Activated CD4-positive, alpha-beta T cell treated with anti-CD3 and anti-CD28 coated beads for 48 hours (primary cell): ENCODE measurements around the gene CAMK1.
A peak's percentile ranks its signal among the peaks of the same experiment; 100 is the strongest.

Experiments
- DNase-seq: peaks from one replicate; pipeline ENCODE4 v3.0.0-alpha.2; 2020

The CAMK1 gene

DNA sequence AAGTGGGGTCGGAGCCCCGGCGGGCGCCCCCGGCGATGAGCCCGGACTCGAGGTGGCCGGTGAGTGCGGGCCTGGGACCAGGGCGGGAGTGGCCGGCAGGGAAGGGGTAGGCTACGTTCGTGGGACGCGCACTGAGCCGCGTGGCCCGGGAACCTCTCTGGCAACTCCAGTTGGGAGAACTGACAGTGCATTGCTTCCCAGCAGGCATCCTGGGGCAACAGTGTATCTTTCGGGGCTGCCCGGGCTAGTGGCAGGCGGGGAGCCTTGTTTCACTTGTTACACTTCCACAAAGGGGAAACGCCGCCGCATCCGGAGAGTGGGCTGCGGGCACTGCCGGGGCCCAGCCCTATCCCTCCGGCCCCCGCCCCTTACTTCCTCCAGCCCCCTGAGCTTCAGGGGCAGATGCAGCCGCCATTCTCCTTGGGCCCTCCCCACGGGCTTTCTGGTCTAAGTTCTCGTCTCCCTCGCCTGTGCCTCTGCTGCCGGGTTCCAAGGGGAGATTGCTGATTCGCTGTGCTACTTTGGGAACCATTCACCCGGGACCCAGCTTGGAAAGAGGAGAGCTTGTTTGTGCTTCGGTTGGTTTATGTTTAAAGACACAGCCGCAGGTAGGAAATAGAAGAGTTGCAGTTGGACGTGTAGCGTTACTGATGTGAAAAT is 37.5 kb downstream of the CAMK1 start:
- peak; percentile 61 for DNase-seq

DNA sequence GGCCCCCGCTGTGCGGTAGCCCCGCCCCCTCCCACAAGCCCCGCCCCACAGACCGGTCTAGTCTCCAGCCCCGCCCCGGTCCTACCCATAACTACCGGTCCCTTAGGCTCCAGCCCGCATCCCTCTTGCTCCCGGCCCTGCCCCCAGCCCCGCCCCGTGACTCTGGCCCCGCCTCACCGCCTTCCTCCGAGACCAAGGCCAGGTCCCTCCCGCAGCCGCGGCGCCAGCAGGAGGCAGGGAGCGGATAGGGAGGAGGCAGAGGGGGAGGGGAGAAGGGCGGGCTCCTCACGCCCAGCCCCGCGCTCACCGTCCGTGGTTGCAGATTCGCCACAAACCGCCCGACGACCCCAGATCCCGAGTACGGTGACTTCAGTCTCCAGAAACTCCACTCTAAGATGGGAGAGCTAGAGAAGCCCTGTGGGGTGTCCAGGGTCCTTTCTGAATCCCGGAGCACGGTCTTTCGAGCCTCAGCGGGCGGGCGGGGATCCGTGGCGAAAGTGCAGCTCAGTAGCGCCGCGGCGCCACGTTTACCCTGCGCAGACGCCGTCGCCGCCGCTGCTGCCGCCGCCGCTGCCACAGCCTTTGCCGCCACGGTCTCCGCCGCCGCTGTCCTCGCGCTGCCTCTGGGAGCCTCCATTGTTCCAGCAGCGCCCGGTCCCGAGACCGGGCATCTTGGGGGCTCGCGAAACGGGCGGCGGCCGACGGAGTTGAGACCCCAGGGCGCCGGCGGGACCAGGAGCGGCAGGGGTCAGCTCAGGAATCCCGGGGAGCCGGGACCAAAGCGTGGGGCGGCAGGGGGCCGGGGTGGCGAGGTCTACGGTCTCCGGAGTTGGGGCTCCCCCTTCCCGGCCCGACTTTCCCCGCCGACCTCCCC is 38.3 kb downstream of the CAMK1 start, which contains the start of gene BRPF1:
BRPF1 (plus strand) TSS at position 530 of the 874 bp plus-strand sequence. CDS start 2,406 bp downstream, outside the sequence.
- DNase-seq, result peak; percentile 100

DNA sequence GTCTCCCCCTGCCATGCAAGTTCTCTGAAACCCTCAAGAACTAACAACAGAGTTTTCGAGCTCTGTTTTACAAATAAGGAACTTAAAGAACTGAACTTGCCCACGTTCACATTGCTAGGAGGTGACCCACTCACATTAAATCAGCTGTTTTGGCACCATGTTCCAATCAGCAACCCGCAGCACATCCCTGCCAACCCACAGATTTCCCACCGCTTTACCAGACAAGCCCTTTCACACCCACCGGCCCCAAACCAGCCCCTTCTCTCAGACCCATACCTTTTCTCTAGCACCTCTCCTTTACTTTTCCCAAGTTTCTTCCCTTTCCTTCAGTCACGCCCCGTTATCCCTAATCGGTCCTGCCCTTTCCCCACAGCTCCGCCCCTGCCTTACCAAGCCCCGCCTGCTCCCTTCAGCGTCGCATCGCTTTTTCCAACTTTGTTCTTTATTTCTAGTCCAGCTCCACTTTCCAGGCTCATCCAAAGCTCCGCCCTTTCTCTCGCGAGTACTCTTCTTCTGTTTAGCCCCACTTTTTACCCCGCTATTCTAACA is 39.0 kb downstream of the CAMK1 start:
- DNase-seq, result no peak

DNA sequence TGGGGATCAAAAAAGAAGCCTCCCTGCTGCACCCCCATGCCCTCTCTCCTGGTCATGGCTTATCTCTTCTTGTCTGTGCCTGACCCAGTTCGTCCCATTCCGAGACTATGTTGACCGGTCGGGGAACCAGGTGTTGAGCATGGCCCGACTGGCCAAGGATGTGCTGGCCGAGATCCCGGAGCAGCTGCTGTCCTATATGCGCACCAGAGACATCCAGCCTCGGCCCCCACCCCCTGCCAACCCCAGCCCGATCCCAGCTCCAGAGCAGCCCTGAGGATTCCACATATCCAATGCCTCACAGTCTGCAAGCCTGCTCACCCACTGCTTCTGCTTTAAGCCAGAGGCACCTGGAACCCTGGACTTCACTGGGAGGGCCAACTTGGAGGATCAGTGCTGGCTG is 40.3 kb downstream of the CAMK1 start:
- DNase-seq, result no peak

DNA sequence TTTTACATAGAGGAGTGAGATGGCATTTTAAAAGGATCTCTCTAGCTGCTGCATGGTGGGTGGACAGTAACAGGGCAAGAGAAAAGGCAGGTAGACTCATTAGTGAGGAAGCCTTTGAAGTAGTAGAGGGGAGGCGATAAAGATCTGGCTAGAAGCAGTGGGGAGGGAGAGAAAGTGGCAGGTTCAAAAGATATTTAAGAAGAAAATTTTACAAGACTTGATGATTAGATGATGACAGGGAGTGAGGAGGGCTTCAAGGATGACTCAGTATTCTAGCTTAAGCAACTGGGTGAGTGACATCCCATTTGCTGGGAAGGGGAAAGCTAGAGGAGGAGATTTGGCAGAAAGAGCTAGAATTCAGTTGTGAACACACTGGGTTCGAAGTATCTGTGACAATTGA is 42.0 kb downstream of the CAMK1 start:
- DNase-seq, result no peak

DNA sequence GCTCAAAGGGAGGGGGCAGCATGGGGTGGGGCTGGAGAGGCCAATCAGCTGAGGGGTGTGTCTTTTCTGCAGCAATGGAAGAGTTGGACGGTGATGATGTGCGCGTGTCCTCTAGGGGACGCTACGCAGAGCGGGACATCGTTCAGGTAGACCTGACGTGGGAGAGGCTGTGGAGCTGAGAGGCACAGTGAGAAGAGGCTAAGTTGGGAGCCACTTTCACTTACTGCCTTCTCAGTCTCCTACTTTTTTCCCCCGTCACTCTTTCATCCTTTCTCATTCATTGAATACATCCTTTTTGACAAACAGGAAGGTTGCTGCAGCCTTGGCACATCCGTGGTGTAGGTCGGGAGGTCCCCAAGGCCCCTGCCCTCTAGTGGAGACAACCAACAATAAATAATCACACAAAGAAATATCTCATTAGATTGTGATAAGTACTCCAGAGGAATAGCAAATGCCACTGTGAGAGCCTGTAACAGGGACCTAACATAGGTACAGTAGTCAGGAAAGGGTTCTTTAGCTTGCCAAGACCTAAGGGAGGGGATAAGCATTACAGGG is 42.6 kb downstream of the CAMK1 start:
- peak; percentile 80 for DNase-seq

DNA sequence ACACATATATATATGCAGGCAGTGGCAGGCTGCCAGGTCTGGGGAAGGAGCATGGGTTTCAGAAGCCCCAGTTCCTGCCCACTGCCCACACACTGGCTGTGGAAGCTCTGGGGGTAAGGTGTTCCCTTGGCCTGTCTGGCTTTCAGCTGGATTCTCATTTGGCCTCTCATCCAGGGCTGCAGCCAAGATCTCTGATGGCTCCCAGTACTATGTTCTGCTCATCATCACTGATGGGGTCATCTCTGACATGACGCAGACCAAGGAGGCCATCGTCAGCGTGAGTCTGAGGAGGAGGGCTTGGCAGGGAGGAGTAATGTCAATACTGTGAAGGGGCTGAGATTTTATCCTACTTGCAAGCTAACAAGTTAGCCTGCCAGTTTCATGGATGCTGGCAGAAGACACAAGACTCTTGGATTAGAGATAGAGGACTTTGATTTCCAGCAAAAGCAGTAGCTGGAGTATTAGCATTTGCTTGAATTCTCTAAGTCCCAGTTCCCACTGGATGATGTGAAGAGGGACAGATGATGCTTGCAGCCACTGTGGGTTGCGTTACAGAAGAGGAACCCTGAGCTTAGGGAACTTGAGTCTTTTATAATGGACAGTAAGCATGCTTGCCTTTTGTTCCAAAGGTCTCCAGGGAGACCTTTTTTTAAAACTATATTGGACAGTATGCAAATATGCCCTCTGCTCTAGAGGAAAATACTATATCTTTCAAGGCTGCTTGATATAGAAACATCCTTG is 43.8 kb downstream of the CAMK1 start:
- DNase-seq, result no peak

DNA sequence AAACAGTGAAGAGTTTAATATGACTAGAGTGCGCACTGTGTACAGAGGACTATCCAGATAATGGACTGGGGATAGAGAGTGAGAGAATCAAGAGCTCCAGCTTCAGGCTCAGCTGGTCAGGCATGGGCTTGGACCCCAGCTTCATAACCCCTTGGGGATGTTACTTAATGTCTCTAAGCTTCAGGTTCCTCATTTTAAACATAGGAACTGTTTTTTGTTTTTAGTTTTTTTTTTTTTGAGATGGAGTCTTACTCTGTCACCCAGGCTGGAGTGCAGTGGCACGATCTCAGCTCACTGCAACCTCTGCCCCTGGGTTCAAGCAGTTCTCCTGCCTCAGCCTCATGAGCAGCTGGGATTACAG is 48.1 kb downstream of the CAMK1 start:
- DNase-seq, result no peak

DNA sequence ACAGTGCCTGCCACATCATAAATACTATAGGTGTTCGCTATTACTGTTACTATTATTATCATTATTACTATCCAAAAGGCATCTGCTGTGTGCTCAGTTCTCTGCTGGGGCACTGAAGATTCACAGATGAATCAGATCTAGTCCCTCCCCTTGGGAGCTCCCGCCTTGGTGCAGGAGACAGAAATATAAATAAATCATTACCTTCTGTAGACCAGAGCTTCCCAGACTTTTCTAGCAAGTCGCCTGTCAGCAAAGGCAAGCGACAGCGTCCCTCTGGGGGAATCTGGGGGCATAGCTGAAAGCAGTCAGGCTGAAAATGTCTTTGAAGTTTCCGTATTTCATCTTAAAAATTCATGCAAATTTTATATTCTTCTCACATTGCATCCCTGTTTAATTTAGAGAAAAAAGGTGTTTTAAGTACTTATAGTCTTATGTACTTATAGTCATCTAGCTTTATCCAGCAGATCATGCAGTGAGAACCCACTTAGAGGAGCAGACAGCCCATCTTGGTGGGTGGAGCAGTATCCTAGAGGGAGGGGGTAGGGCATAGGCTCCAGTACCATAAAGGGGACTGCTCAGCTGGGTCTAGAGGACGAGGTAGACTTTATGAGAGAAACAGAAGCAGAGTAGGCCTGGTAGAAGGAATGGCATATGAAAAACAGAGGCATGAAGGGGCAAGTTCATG is 48.6 kb downstream of the CAMK1 start:
- no peak for DNase-seq

DNA sequence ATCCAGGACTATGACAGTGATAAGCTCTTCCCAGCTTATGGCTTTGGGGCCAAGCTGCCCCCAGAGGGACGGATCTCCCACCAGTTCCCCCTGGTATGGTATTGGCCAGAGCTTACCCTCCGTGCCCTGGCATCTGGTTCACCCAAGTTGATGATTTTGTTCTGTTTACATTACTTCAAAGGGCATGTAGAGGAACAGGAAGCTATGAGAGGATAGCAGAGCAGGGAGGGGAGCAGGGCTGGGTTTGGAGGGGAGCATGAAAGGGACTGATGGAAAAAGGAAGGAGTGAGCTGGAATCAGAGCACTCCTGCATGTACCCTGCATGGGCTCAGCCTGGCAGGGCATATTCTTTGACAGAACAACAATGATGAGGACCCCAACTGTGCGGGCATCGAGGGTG is 51.6 kb downstream of the CAMK1 start:
- DNase-seq, result no peak

DNA sequence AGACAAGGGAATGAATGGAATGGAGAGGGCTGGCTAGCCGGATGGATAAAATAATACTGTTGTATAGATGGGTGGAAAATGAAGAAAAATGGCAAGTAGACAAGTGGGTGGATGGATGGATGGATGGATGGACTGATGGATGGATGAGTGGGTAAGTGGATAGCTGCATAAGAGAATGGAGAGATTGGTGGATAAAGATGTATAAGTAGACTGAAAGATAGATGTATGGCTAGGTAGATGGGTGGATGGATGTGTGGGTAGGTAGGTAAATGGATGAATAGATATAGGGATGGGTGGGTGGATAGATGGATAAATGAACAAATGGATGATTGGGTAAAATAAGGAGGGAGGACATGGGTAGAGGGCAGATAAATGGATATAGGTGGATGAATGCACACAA is 52.2 kb downstream of the CAMK1 start:
- no peak for DNase-seq

DNA sequence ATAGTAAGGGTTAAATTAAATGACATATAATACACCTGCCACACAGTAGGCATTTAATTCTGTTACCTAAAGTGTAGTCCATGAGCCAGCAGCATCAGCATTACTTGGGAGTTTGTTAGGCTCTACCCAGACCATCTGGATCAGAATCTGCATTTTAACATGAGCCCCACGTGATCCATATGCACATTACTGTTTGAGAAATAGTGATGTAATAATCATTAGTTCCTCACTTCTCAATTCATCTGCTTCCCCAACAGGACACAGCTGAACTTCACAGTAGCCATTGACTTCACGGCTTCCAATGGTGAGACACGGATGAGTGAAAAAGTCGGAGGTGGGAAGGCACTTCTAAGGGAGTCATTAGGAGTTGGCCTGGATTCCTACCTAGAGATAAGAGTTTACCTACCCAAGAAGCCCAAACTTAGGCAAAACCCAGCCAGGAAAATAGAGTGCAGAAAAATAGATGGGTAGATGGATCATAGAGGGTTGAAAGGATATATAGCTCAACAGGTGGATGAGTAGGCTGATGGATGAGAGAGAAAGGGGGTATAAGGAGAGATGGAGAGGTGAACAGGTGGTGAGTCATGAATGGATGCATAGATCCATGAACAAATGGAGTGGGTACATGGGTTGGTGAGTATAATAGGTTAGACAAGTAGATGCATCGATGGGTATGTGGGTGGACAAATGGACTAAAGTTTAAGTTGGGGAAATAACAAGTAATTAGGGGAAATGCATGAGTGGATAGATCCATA is 52.8 kb downstream of the CAMK1 start:
- DNase-seq, result no peak

DNA sequence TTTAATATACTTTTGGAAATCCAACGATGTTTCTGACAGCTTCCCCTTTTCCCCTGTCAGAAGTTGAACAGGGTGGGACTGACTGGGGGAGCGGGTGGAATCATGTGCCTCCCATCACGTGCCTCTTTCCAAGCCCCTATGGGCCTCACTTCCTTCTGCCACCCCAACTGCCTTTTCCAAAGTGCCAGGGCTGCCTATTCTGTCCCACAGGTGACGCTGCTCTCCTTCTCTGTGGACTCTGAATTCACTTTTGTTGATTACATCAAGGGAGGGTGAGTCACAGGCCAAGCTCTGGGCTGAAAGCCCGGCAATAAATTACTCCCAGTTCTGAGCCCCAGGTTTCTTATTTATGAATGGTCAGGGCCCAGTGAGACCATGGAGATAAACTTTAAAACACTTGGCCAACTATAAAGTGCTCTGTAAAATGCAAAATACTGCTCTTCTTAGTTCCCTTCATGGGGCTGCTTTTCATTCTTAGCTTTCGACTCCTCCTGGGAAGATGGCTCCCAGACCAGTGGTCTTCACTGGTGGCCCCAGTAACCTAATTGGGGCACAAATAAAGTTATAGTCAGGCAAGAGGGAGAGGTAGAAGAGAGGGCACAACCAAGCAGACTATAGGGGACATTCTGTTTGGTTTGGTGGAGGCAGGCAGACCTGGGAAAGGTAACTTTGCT is 53.8 kb downstream of the CAMK1 start:
- DNase-seq, result peak; percentile 64

DNA sequence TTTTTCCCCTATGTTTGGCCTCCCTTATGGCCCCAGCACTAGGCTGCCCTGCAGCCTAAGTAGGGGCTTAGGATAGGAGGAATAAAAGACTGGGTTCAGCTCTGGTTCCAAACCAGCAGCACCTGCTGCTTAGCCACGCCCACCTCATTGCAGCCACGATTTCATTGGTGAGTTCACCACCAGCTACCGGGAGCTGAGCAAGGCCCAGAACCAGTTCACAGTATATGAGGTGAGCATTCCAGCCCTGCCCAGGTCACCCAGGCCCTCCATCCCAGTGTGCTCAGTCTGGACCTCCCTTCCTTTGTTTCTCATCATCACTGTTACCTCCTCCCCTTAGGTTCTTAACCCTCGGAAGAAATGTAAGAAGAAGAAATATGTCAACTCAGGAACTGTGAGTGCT is 54.6 kb downstream of the CAMK1 start:
- peak; percentile 15 for DNase-seq

DNA sequence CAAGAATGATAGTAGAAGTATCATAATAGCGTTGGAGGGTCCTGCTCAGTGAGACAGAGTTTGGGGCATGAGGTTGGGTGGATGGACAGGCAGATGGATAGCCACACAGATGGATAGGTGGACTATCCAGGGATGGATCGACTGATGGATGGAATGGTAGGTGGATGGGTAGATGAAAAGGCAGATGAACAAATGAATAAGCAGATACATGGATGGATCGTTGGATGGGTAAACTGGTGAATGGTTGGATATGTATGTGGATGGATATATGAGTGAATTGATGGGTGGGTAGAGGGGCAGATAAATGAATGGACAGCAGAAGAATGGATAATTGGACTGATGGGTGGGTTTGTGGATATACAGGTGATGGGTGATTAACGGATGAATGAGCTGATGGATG is 56.6 kb downstream of the CAMK1 start:
- DNase-seq, result no peak

DNA sequence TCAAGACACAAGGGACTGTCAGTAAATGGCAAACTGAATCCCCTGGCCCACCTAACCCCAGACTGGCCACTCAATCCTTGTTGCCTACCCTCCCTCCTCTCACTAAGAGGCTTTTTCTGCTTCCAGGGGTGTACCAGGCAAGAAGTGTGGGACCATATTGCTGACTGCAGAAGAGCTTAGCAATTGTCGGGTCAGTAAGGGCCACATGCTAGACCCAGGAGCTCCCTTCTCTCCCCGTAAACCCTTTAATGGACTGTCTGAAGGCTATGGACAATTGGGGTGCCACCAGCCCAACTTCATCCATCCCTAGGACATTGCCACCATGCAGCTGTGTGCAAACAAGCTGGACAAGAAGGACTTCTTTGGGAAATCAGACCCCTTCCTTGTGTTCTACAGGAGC is 57.3 kb downstream of the CAMK1 start:
- DNase-seq, result no peak

DNA sequence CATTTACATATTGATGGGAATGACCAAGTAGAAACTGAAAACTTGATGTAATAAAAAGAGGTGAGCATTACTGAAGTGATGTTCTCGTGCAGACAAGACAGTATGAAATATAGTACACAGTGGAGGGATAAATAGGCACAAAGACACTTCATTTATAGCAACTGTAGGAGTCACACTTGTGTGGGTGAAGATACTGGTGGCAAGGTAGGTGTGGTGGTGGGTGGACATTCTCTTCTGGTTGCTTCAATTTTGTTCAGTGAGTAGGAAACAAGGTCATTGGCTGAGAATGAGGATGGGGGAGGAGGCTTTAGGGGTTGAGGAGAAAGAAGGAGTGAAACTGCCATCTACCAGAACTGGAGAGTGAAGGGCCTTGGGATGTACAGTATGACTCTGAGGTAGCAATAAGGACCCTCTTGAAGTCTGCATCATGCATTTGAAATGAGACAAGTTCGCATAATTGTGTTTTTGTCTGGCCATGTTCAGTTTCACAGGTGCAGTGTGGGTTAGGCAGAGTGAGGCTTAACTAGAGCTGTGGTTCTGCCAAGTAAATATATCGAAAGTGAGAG is 59.5 kb downstream of the CAMK1 start:
- DNase-seq, result no peak
